Aorta (tissue), 5 donors: ENCODE data around the gene ATG16L1. TPM values are rescaled to one million over a fixed set of nuclear protein-coding genes. Genes with fewer than 3 reads are reported as not detected.

Experiments
- ATAC-seq: fragments of 200-7000 bp; cut with Tn5 transposase; one replicate; pipeline ENCODE4 v1.9.1; 2022; ENCODE audit warnings: moderate library complexity; ENCODE audit not compliant: low FRiP score
- DNase-seq, 2 donors: peaks; one replicate each; pipeline ENCODE4 v3.0.0-alpha.2; 2020
- H3K27ac ChIP-seq, 2 donors: one replicate each; pipeline ENCODE4 v1.5.1; 2013; ENCODE audit warnings: low read length in 2 of 2, mild to moderate bottlenecking in 2 of 2, moderate library complexity in 2 of 2, control low read depth in 1 of 2, inconsistent platforms in 1 of 2, low read depth in 1 of 2
- H3K27me3 ChIP-seq, 2 donors: one replicate each; pipeline ENCODE4 v1.6.1; 2013; ENCODE audit warnings: control low read depth in 1 of 2, low read length in 1 of 2, mild to moderate bottlenecking in 1 of 2, moderate library complexity in 1 of 2; ENCODE audit not compliant: insufficient read depth in 2 of 2, control insufficient read depth in 1 of 2
- H3K36me3 ChIP-seq, 2 donors: one replicate each; pipeline ENCODE4 v1.6.1; 2013; ENCODE audit warnings: control low read depth in 1 of 2, low read length in 1 of 2, mild to moderate bottlenecking in 1 of 2; ENCODE audit not compliant: insufficient read depth in 2 of 2, control insufficient read depth in 1 of 2
- H3K4me1 ChIP-seq, 2 donors: one replicate each; pipeline ENCODE4 v1.6.1; 2013; ENCODE audit warnings: low read length in 2 of 2, control low read depth in 1 of 2, mild to moderate bottlenecking in 1 of 2, moderate library complexity in 1 of 2; ENCODE audit not compliant: insufficient read depth in 2 of 2, control insufficient read depth in 1 of 2
- H3K4me3 ChIP-seq, 2 donors: one replicate each; pipeline ENCODE4 v1.5.1; 2013; ENCODE audit warnings: low read length in 2 of 2, control low read depth in 1 of 2, mild to moderate bottlenecking in 1 of 2
- H3K9me3 ChIP-seq: one replicate; pipeline ENCODE4 v1.6.1; 2013; ENCODE audit warnings: mild to moderate bottlenecking, low read length; ENCODE audit not compliant: control insufficient read depth
- WGBS, 2 donors: extraction: QIAGEN DNeasy Blood & Tissue Kit; methylation state at CpG; one replicate each; pipeline ENCODE4 v1.1.7; 2013; 5-methylcytosine and 5-hydroxymethylcytosine counted together
- intact Hi-C, 2 donors: fragments of 100-400 bp; cut with DNase I; formaldehyde crosslinking; loops; one replicate each; pipeline versions ENCODE4 v1.14.2 to v1.15.0; 2022
- polyA plus RNA-seq, 2 donors: library from polyadenylated mRNA; stranded (reverse); fragments of 200-250 nt; gene quantifications; one replicate each; pipeline ENCODE4 v1.2.3, GENCODE V29; 2013
- total RNA-seq, 2 donors: library from RNA; stranded (reverse); fragmentation: NEBNext Ultra II Directional; extraction: Animal tissue kit (Norgen Biotek cat#: 25700); gene quantifications; one replicate each; pipeline ENCODE4 v1.2.1, GENCODE V29; 2021
- donor health status: healthy with polysubstance abuse.
- donor health status: Bipolar disorder and iron deficiency.
- donor health status: DM: no; HTN: no; CAD: no.
- donor health status: DM: no; HTN: no; CAD: no.
- donor health status: DM: yes; HTN: yes; CAD: no.

The ATG16L1 gene
- total and polyA plus RNA-seq, 4 donors: 6.4 to 30.1 (median 17.1) TPM

GRCh38 chr2:233285921-233286320, 34.4 kb downstream of the ATG16L1 start:
- H3K4me1 ChIP-seq: no peaks in the 10 kb centered on the region
- no peaks in the 10 kb centered on the region for H3K27me3 ChIP-seq
- intact Hi-C loops: no loop called here
- H3K36me3 ChIP-seq: peaks cover 15 to 22% of the 10 kb centered on the region in 2 donors
- ATAC-seq (no peak), DNase-seq (no peak)
- no peaks in the 10 kb centered on the region for H3K9me3 ChIP-seq
- H3K4me3 ChIP-seq: no peak overlapping the region
- H3K27ac ChIP-seq: no peak overlapping the region
- WGBS, 2 donors: 83 to 90% methylated on average over 5 of the region's 5 CpGs

- WGBS, 2 donors: 93 to 97% methylated on average over 6 of the region's 6 CpGs
- intact Hi-C loops: no loop called here
- peaks cover 19 to 23% of the 10 kb centered on the region in 2 donors for H3K36me3 ChIP-seq
- no peaks in the 10 kb centered on the region for H3K4me1 ChIP-seq
- H3K27me3 ChIP-seq: no peaks in the 10 kb centered on the region
- ATAC-seq: no peak
- H3K4me3 ChIP-seq: no peak overlapping the region
- no peak for DNase-seq
- H3K9me3 ChIP-seq: no peaks in the 10 kb centered on the region
- H3K27ac ChIP-seq: no peak overlapping the region
Observed at GRCh38 chr2:233287871-233288270, 36.4 kb downstream of the ATG16L1 start.

DNA sequence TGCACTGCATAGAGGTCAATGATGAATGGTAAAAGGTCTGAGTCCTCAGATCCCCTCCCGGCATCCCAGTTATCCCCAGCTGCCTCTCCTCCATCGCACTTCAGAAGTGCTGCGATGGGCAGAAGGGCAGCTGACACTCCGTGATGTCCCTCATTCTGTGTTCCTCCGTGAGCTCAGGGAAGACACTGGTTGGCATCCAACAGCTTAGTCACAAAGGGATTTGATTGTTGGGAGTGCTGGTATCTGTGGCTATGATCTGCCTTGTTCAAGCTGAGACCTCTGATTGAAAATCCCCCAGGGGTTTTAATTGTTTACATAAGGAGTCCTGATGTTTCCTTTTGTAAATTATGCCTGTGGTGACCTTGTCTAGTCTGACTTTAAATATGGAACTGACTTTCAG, 37.2 kb downstream of the ATG16L1 start:
- peaks cover 22 to 23% of the 10 kb centered on the region in 2 donors for H3K36me3 ChIP-seq

DNA sequence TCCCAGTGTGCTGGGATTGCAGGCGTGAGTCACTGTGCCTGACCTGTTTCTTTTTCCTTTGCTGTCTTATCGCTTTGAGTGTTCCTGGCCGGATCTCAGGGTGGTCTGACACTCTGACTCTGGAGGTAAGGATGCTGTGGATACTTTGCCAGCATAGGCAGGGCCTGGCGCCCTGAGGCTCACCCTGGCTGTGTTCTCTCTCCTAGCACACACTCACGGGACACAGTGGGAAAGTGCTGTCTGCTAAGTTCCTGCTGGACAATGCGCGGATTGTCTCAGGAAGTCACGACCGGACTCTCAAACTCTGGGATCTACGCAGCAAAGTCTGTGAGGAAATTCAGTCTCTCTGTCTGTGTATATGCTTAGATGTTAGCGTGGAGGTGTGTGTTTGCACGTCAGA, 38.2 kb downstream of the ATG16L1 start:
- Histone ChIP-seq H3K27me3 (no peaks in the 10 kb centered on the region), H3K4me1 (no peaks in the 10 kb centered on the region), H3K36me3 (peaks cover 23 to 27% of the 10 kb centered on the region in 2 donors), H3K9me3 (no peaks in the 10 kb centered on the region), H3K27ac (no peak overlapping the region), H3K4me3 (no peak overlapping the region)
- ATAC-seq (no peak), DNase-seq (no peak)
- WGBS, 2 donors: 82 to 85% methylated on average over 12 of the region's 12 CpGs
- intact Hi-C loops: no loop called here

More for the DNA sequence above, 37.2 kb downstream of the ATG16L1 start:
- intact Hi-C loops: no loop called here
- WGBS, 2 donors: 82 to 83% methylated on average over 5 of the region's 5 CpGs
- Histone ChIP-seq H3K4me1 (no peaks in the 10 kb centered on the region), H3K4me3 (no peak overlapping the region), H3K9me3 (no peaks in the 10 kb centered on the region), H3K27me3 (no peaks in the 10 kb centered on the region), H3K27ac (no peak overlapping the region)
- no peak for ATAC-seq
- no peak for DNase-seq

DNA sequence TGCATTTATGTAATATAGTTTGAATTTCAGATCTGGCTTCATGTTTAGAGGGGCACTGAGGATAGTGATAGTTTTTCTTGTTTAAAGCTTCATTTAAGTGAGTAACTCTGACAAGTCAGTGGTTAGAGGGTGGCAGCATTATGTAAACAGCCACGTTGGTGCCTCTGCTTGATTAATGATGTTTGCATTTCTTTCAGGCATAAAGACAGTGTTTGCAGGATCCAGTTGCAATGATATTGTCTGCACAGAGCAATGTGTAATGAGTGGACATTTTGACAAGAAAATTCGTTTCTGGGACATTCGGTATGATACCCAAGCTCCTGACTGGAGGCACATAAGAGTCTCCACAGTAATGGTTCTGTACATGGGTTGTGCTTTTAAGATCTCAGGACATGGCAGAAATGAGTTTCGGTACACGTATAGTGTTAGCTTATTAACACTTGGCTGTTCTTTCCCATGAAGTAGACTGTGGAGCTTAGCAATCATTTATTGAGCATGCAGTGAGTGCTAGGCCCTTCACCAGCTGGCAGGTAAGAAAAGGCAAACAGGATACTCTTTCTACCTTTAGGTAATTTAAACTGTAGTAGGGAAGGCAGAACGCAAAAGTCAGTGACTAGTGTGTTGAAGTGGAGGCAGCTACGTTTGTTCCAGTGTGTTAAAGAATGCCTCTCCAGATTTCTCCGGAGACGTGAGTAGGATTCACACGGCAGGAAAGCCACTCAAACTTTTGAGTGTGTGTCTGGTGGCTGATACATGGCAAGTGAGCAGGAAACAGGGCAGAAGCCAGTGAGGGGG, 38.8 kb downstream of the ATG16L1 start:
- Histone ChIP-seq H3K4me3 (no peak overlapping the region), H3K36me3 (peaks cover 19 to 24% of the 10 kb centered on the region in 2 donors), H3K4me1 (no peaks in the 10 kb centered on the region), H3K9me3 (no peaks in the 10 kb centered on the region), H3K27me3 (no peaks in the 10 kb centered on the region), H3K27ac (no peak overlapping the region)
- DNase-seq (no peak), ATAC-seq (no peak)
- intact Hi-C loops: no loop called here
- 69 to 70% methylated on average over 10 of the region's 10 CpGs for WGBS, 2 donors

DNA sequence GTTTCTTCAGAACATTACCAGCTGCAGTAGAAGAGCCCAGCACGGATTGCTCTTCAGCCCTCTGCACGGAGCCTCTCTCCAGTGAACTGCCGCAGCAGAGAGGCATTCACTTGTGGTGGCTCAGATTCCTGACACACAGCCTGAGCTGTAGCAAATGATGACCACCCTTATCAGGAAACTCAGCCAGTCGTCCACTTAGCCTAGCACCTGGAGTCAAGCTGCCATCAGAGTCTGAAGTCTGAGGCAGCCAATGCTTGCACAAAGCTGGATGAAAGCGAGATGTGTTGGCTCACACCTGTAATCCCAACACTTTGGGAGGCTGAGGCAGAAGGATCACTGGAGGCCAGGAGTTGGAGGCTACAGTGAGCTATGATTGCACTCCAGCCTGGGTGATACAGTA, 44.4 kb downstream of the ATG16L1 start:
- Histone ChIP-seq H3K4me1 (no peaks in the 10 kb centered on the region), H3K36me3 (peaks cover 9 to 12% of the 10 kb centered on the region in 2 donors), H3K4me3 (no peak overlapping the region), H3K9me3 (no peaks in the 10 kb centered on the region), H3K27me3 (no peaks in the 10 kb centered on the region), H3K27ac (no peak overlapping the region)
- no peak for ATAC-seq
- intact Hi-C loops: no loop called here
- WGBS, 2 donors: 85 to 88% methylated on average over 5 of the region's 5 CpGs
- no peak for DNase-seq

DNA sequence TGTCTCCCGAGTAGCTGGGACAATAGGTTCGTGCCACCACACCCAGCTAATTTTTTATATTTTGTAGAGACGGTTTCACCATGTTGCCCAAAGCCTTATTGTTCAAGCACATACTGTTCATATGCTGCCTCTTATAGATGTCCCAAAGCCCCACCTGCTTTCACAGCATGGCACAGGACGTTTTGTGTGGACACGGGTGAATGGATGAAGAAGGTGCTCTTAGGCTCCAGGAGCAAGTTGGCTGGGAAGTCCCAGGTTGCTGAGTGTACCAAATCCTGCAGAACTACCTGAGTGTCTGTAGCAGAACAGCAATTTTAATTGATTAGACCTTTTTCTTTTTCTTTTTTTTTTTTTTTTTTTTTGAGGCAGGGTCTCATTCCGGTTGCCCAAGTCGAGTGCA, 45.6 kb downstream of the ATG16L1 start:
- DNase-seq (no peak), ATAC-seq (no peak)
- Histone ChIP-seq H3K27me3 (no peaks in the 10 kb centered on the region), H3K4me1 (no peaks in the 10 kb centered on the region), H3K4me3 (no peak overlapping the region), H3K27ac (no peak overlapping the region), H3K9me3 (no peaks in the 10 kb centered on the region), H3K36me3 (peaks cover 5 to 12% of the 10 kb centered on the region in 2 donors)
- intact Hi-C loops: no loop called here
- WGBS, 2 donors: 83 to 86% methylated on average over 7 of the region's 7 CpGs

GRCh38 chr2:233300401-233300800, 48.9 kb downstream of the ATG16L1 start:
- Histone ChIP-seq H3K4me3 (no peak overlapping the region), H3K27ac (no peak overlapping the region), H3K27me3 (no peaks in the 10 kb centered on the region), H3K9me3 (no peaks in the 10 kb centered on the region), H3K4me1 (no peaks in the 10 kb centered on the region), H3K36me3 (no peaks in the 10 kb centered on the region)
- DNase-seq (no peak), ATAC-seq (no peak)
- intact Hi-C loops: no loop called here
- 92% methylated on average over 4 of the region's 4 CpGs for WGBS, 2 donors

- ATAC-seq: no peak
- DNase-seq: no peak
Observed at GRCh38 chr2:233301248-233301647, 49.8 kb downstream of the ATG16L1 start.

More at GRCh38 chr2:233301248-233301647, 49.8 kb downstream of the ATG16L1 start:
- intact Hi-C loops: no loop called here
- Histone ChIP-seq H3K4me3 (no peak overlapping the region), H3K27me3 (no peaks in the 10 kb centered on the region), H3K27ac (no peak overlapping the region), H3K36me3 (no peaks in the 10 kb centered on the region), H3K9me3 (no peaks in the 10 kb centered on the region), H3K4me1 (no peaks in the 10 kb centered on the region)
- WGBS, 2 donors: 80 to 88% methylated on average over 2 of the region's 2 CpGs
